Trophoblast cell (in vitro differentiated cells and primary cell): ENCODE data around the gene GPC3.
"Not testable (repeated sequence)": the region's sequence is repeated elsewhere in the genome, so short reads cannot be mapped to it uniquely, and the experiment has no call there.

ENCODE experiments used
- DNase-seq, 2 donors: peaks; one replicate each; pipeline ENCODE4 v3.0.0-alpha.2; 2016
- H2AFZ ChIP-seq: 2 replicates; pipeline ENCODE4 v1.6.1; 2013; ENCODE audit warnings: low read length, moderate library complexity, mild to moderate bottlenecking; ENCODE audit not compliant: insufficient read depth, poor library complexity
- H2AK5ac ChIP-seq: 2 replicates; pipeline ENCODE4 v1.6.1; 2013; ENCODE audit warnings: mild to moderate bottlenecking, low read length
- H2BK120ac ChIP-seq: 2 replicates; pipeline ENCODE4 v1.6.1; 2013; ENCODE audit warnings: low read length, mild to moderate bottlenecking, moderate library complexity; ENCODE audit not compliant: insufficient read depth, poor library complexity
- H2BK12ac ChIP-seq: 2 replicates; pipeline ENCODE4 v1.6.1; 2013; ENCODE audit warnings: mild to moderate bottlenecking, low read length, moderate library complexity
- H2BK5ac ChIP-seq: 2 replicates; pipeline ENCODE4 v1.6.1; 2013; ENCODE audit warnings: low read length, low read depth, moderate library complexity, mild to moderate bottlenecking; ENCODE audit not compliant: poor library complexity
- H3K14ac ChIP-seq: 2 replicates; pipeline ENCODE4 v1.6.1; 2013; ENCODE audit warnings: mild to moderate bottlenecking, low read length
- H3K18ac ChIP-seq: 2 replicates; pipeline ENCODE4 v1.6.1; 2013; ENCODE audit warnings: mild to moderate bottlenecking, low read length
- H3K23ac ChIP-seq: 2 replicates; pipeline ENCODE4 v1.6.1; 2013; ENCODE audit warnings: low read length
- H3K27ac ChIP-seq: 2 replicates; pipeline ENCODE4 v1.5.1; 2013; ENCODE audit warnings: low read depth, mild to moderate bottlenecking, inconsistent platforms, low read length, moderate library complexity
- H3K27me3 ChIP-seq: 2 replicates; pipeline ENCODE4 v1.6.1; 2013; ENCODE audit warnings: inconsistent platforms, mild to moderate bottlenecking, low read length, moderate library complexity; ENCODE audit not compliant: insufficient read depth
- H3K36me3 ChIP-seq, 2 experiments: 1 replicate in 1 of 2; 2 replicates in 1 of 2; pipeline ENCODE4 v1.6.1; 2013; ENCODE audit warnings: low read length in 2 of 2, mild to moderate bottlenecking in 2 of 2, moderate library complexity in 1 of 2; ENCODE audit not compliant: insufficient read depth in 2 of 2, control insufficient read depth in 1 of 2
- H3K4ac ChIP-seq: 2 replicates; pipeline ENCODE4 v1.6.1; 2013; ENCODE audit warnings: low read depth, mild to moderate bottlenecking, low read length, moderate library complexity
- H3K4me1 ChIP-seq, 2 experiments: 1 replicate in 1 of 2; 2 replicates in 1 of 2; pipeline ENCODE4 v1.6.1; 2013; ENCODE audit warnings: low read length in 2 of 2, mild to moderate bottlenecking in 2 of 2, moderate library complexity in 1 of 2; ENCODE audit not compliant: insufficient read depth in 2 of 2, control insufficient read depth in 1 of 2
- H3K4me2 ChIP-seq: 2 replicates; pipeline ENCODE4 v1.6.1; 2013; ENCODE audit warnings: inconsistent platforms, mild to moderate bottlenecking, low read length, moderate library complexity
- H3K4me3 ChIP-seq: 2 replicates; pipeline ENCODE4 v1.5.1; 2013; ENCODE audit warnings: mild to moderate bottlenecking, low read depth, low read length, inconsistent platforms
- H3K79me1 ChIP-seq: one replicate; pipeline ENCODE4 v1.6.1; 2013; ENCODE audit warnings: low read length
- H3K79me2 ChIP-seq: 2 replicates; pipeline ENCODE4 v1.6.1; 2013; ENCODE audit warnings: low read length, mild to moderate bottlenecking; ENCODE audit not compliant: control insufficient read depth, insufficient read depth, poor library complexity
- H3K9ac ChIP-seq: 2 replicates; pipeline ENCODE4 v1.6.1; 2013; ENCODE audit warnings: mild to moderate bottlenecking, low read length
- H3K9me3 ChIP-seq: 2 replicates; pipeline ENCODE4 v1.6.1; 2013; ENCODE audit warnings: low read depth, mild to moderate bottlenecking, control low read depth, inconsistent platforms, low read length; ENCODE audit not compliant: insufficient read depth
- H4K12ac ChIP-seq: 2 replicates; pipeline ENCODE4 v1.6.1; 2013; ENCODE audit warnings: low read depth, mild to moderate bottlenecking, low read length, moderate library complexity
- H4K8ac ChIP-seq: 2 replicates; pipeline ENCODE4 v1.6.1; 2013; ENCODE audit warnings: low read depth, mild to moderate bottlenecking, low read length, moderate library complexity
- H4K91ac ChIP-seq: one replicate; pipeline ENCODE4 v1.6.1; 2013; ENCODE audit warnings: low read depth, mild to moderate bottlenecking, low read length, moderate library complexity
- WGBS: extraction: QIAGEN DNeasy Blood & Tissue Kit; methylation state at CpG from one replicate; pipeline ENCODE4 v1.1.7; 2013; ENCODE audit warnings: missing lambda C conversion rate; ENCODE audit not compliant: insufficient read length, insufficient coverage; ENCODE audit errors: extremely low coverage; 5-methylcytosine and 5-hydroxymethylcytosine counted together

The GPC3 gene

GRCh38 chrX:133888084-133888483 lies 97.3 kb downstream of the GPC3 start:
- not testable (repeated sequence) for H3K4me3 ChIP-seq, H2AFZ ChIP-seq, H3K36me3 ChIP-seq, H3K4me1 ChIP-seq, H3K27me3 ChIP-seq, H3K23ac ChIP-seq, H2BK5ac ChIP-seq, H3K18ac ChIP-seq, H4K8ac ChIP-seq, H3K14ac ChIP-seq, H3K79me2 ChIP-seq, H3K27ac ChIP-seq, H3K9me3 ChIP-seq, H3K9ac ChIP-seq, H2BK120ac ChIP-seq, H3K79me1 ChIP-seq, H3K4ac ChIP-seq, H3K4me2 ChIP-seq, H2BK12ac ChIP-seq, H4K91ac ChIP-seq, DNase-seq, H2AK5ac ChIP-seq, H4K12ac ChIP-seq
- no CpG with 5 or more reads among the region's 3 CpGs for WGBS

- Histone ChIP-seq H3K79me2 (no peaks in the 10 kb centered on the region), H2BK12ac (no peak overlapping the region), H3K27ac (no peak overlapping the region), H3K9me3 (no peaks in the 10 kb centered on the region), H3K14ac (no peak overlapping the region), H2AFZ (no peak overlapping the region), H3K4me1 (peaks cover 3% of the 10 kb centered on the region in 2 experiments), H2AK5ac (no peak overlapping the region), H4K91ac (no peak overlapping the region), H2BK5ac (no peak overlapping the region), H3K4me2 (no peak overlapping the region), H3K9ac (no peak overlapping the region), H4K12ac (no peak overlapping the region), H3K36me3 (no peaks in the 10 kb centered on the region), H3K18ac (no peak overlapping the region), H3K79me1 (no peaks in the 10 kb centered on the region), H4K8ac (no peak overlapping the region), H3K27me3 (no peaks in the 10 kb centered on the region), H2BK120ac (no peak overlapping the region), H3K4ac (no peak overlapping the region), H3K4me3 (no peak overlapping the region), H3K23ac (no peak overlapping the region)
- no peak for DNase-seq
- no CpG with 5 or more reads among the region's 4 CpGs for WGBS
These were observed 100.7 kb downstream of the GPC3 start for GRCh38 chrX:133884430-133885394.

- no peak overlapping the region for H2AK5ac ChIP-seq
- no peaks in the 10 kb centered on the region for H3K79me1 ChIP-seq
- H3K27me3 ChIP-seq, result no peaks in the 10 kb centered on the region
- no peak overlapping the region for H3K4me3 ChIP-seq
- H4K12ac ChIP-seq, result no peak overlapping the region
- H4K91ac ChIP-seq, result no peak overlapping the region
- H2AFZ ChIP-seq, result no peak overlapping the region
- H3K9me3 ChIP-seq, result no peaks in the 10 kb centered on the region
- H2BK120ac ChIP-seq, result no peak overlapping the region
- H3K27ac ChIP-seq, result no peak overlapping the region
- H3K36me3 ChIP-seq, result no peaks in the 10 kb centered on the region
- no peak overlapping the region for H2BK5ac ChIP-seq
- no peak overlapping the region for H3K9ac ChIP-seq
- no peak overlapping the region for H3K18ac ChIP-seq
- DNase-seq, result no peak
- no peak overlapping the region for H4K8ac ChIP-seq
- no peak overlapping the region for H2BK12ac ChIP-seq
- no peak overlapping the region for H3K4ac ChIP-seq
- H3K23ac ChIP-seq, result no peak overlapping the region
- H3K14ac ChIP-seq, result no peak overlapping the region
- no peaks in the 10 kb centered on the region for H3K79me2 ChIP-seq
- no peak overlapping the region for H3K4me2 ChIP-seq
- peaks cover 3% of the 10 kb centered on the region in 2 experiments for H3K4me1 ChIP-seq
- no CpG with 5 or more reads among the region's 7 CpGs for WGBS
These were observed 103.5 kb downstream of the GPC3 start for GRCh38 chrX:133881893-133882292.

DNA sequence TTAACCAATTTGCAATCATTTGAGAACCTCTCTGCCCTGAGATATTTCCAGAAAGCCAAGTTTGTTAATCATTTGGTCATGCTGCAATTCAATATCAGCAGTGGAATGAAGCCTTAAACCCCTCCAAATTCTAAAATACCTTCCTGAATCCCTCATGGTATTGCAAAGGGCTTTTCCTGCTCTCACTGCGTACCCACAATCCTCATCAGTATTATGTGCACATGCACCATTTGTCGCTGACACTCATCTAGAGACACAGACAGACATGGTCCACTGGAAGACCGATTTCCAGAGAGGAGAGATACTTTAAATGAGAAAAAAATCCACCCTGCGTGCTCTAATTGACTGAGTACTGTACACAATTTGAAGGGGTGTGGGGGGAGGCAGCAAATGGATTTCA lies 104.4 kb downstream of the GPC3 start:
- Histone ChIP-seq H3K4ac (no peak overlapping the region), H3K23ac (no peak overlapping the region), H4K12ac (no peak overlapping the region), H3K18ac (no peak overlapping the region), H3K4me3 (no peak overlapping the region), H3K36me3 (no peaks in the 10 kb centered on the region), H3K4me2 (no peak overlapping the region), H3K79me1 (no peaks in the 10 kb centered on the region), H3K14ac (no peak overlapping the region), H4K91ac (no peak overlapping the region), H3K79me2 (no peaks in the 10 kb centered on the region), H2BK5ac (no peak overlapping the region), H3K4me1 (peaks cover 3% of the 10 kb centered on the region in 2 experiments), H4K8ac (no peak overlapping the region), H3K27me3 (no peaks in the 10 kb centered on the region), H3K27ac (no peak overlapping the region), H2BK120ac (no peak overlapping the region), H3K9me3 (no peaks in the 10 kb centered on the region), H2AK5ac (no peak overlapping the region), H3K9ac (no peak overlapping the region), H2BK12ac (no peak overlapping the region), H2AFZ (no peak overlapping the region)
- WGBS, result no CpG with 5 or more reads among the region's 4 CpGs
- no peak for DNase-seq
